ENCODE results near the gene AOC3. TPM values are rescaled to one million over a fixed set of nuclear protein-coding genes. Genes with fewer than 3 reads are reported as not detected.
A peak's percentile ranks its signal among the peaks of the same experiment; 100 is the strongest.

The AOC3 gene
- total RNA-seq, 1 donor from 2014 or later, result 160 TPM

DNA sequence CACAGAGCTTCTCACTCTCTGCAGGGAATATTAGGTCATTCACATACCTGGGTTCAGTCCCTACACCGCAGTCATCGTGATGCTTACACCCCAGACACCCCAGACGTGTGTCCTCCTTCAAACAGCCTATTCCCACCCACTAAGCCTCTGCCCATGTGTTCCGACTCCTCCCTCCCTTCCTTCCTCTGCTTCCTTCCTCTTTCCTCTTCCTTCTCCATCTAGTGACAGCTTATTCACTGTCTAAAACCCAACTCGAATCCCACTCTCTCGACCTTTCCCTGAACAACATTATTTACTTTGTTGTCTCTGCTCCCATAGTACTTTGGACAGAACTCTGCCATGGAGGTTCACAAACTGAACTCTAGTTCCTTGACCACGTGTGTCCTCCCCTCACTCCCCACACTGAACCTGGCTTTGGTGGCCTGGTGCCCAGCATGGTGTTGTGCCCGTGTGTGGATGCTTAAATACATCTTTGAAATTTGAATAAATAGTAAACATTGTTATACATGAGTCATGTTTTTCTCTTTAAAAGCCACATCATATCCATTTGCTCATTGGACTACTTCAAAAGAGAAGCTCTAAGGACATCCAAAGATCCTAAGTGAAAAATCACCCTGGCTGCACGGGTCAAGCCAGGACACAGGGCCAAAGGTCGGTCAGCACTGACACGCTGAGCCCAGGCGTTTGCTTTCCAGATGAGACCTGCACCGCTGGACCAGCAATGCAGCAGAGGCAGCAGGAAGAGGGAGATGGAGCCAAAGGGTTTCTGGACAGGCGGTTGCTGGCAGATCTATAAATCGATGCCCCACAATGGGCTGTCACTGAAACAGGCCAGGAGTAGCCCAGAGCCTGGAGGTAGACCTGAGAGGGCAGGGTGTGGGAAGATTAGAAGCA, 35.5 kb downstream of the AOC3 start:
- Histone ChIP-seq H3K27me3 (ENCODE audit: low read depth) (no peaks in the 10 kb centered on the region), H3K4me3 (no peak overlapping the region), H3K27ac (no peak overlapping the region), H3K36me3 (no peaks in the 10 kb centered on the region), H3K4me1 (peaks cover 25% of the 10 kb centered on the region), H3K9me3 (no peaks in the 10 kb centered on the region)
- TF ChIP-seq, protein P1, sequence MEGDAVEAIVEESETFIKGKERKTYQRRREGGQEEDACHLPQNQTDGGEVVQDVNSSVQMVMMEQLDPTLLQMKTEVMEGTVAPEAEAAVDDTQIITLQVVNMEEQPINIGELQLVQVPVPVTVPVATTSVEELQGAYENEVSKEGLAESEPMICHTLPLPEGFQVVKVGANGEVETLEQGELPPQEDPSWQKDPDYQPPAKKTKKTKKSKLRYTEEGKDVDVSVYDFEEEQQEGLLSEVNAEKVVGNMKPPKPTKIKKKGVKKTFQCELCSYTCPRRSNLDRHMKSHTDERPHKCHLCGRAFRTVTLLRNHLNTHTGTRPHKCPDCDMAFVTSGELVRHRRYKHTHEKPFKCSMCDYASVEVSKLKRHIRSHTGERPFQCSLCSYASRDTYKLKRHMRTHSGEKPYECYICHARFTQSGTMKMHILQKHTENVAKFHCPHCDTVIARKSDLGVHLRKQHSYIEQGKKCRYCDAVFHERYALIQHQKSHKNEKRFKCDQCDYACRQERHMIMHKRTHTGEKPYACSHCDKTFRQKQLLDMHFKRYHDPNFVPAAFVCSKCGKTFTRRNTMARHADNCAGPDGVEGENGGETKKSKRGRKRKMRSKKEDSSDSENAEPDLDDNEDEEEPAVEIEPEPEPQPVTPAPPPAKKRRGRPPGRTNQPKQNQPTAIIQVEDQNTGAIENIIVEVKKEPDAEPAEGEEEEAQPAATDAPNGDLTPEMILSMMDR (IDR thresholded peaks at IDR 0.05), result no peak
- intact Hi-C loops (cut with DNase I), result no loop called here
- DNase-seq, result no peak
- peak; percentile 37 to 55 for ATAC-seq

DNA sequence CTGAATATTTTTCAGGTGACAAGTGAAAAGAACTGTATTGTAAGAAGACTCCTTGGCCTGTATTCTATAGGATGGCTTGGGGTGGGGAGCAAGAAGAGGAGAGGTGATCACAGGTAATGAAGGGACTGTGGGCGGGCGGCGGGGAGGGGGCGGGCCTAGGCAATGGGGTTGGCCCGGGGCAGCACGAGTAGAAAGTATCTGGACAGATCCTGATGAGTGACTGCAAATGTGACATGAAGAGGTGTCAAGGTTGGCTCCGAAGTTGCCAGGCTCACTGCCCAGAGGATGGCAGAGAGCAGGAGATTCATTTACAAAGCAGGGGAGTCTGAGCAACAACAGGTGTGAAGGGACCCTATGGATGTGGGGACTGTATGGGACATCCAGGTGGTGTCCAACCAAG, 38.8 kb downstream of the AOC3 start:
- TF ChIP-seq, protein P1 (IDR thresholded peaks at IDR 0.05), result no peak
- H3K27me3 ChIP-seq (ENCODE audit: low read depth), result no peaks in the 10 kb centered on the region
- no peaks in the 10 kb centered on the region for H3K9me3 ChIP-seq
- intact Hi-C loops (cut with DNase I), result no loop called here
- no peak overlapping the region for H3K4me3 ChIP-seq
- H3K36me3 ChIP-seq, result no peaks in the 10 kb centered on the region
- H3K4me1 ChIP-seq, result peaks cover 58% of the 10 kb centered on the region
- no peak for ATAC-seq
- DNase-seq, result no peak
- no peak overlapping the region for H3K27ac ChIP-seq

DNA sequence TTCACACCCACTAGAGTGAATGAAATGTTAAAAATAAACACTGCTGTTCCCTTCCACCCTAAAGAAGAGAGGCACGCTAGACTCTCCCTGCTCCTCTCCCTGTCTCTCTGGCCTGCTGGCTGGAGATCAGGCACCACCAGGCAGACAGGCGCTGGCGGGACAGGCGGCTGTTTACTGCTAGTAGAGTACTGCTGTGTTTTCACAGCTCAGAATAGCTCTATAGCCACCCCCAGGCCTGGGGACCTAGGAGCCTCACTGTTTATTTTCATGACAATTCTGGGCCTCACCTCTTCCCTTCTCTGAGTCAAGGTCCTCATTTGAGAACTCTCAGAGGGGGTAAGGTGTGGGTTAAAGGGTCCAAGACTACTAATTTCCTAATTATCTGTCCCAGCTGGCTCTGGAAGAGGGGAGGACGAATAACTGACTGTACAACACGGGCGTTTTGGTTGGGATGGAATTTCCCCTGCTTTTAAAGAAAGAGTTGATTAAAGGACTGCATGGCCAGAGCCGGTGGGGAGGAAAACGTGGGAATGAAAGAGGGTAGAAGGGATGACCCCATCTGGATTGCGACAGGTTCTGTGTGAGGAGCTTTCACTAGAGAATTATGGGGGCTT, 40.6 kb downstream of the AOC3 start:
- TF ChIP-seq, protein P1 (IDR thresholded peaks at IDR 0.05), result no peak
- peak overlapping the region; percentile 76 for H3K27ac ChIP-seq
- H3K27me3 ChIP-seq (ENCODE audit: low read depth), result no peaks in the 10 kb centered on the region
- DNase-seq (no peak), ATAC-seq (peak; percentile 30 to 45)
- no peak overlapping the region for H3K4me3 ChIP-seq
- H3K36me3 ChIP-seq, result no peaks in the 10 kb centered on the region
- H3K4me1 ChIP-seq, result peaks cover 60% of the 10 kb centered on the region
- no peaks in the 10 kb centered on the region for H3K9me3 ChIP-seq
- intact Hi-C loops (cut with DNase I), result no loop called here

DNA sequence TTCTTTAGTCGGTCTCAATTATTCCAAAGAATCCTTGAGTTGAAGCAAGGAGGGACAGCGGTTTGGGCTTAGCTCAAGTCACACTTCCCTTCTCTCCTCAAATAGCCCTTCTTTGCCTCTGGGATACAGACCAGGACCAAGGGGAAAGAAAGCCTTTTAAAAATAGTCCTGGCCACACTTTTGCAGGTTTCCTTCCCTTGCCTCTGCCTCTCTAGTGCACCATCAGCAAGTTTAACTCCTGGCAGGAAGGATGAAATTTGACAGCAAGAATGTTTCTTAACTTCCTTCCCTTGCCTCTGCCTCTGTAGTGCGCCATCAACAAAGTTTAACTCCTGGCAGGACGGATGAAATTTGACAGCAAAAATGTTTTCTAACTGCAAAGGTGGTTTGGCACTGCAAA, 42.4 kb downstream of the AOC3 start:
- Histone ChIP-seq H3K4me1 (peaks cover 52% of the 10 kb centered on the region), H3K27me3 (ENCODE audit: low read depth) (no peaks in the 10 kb centered on the region), H3K36me3 (no peaks in the 10 kb centered on the region), H3K9me3 (no peaks in the 10 kb centered on the region), H3K4me3 (no peak overlapping the region), H3K27ac (peak overlapping the region; percentile 58)
- intact Hi-C loops (cut with DNase I), result no loop called here
- TF ChIP-seq, protein P1 (IDR thresholded peaks at IDR 0.05), result no peak
- ATAC-seq (peak in 1 of 2 donors; percentile 24), DNase-seq (no peak)

DNA sequence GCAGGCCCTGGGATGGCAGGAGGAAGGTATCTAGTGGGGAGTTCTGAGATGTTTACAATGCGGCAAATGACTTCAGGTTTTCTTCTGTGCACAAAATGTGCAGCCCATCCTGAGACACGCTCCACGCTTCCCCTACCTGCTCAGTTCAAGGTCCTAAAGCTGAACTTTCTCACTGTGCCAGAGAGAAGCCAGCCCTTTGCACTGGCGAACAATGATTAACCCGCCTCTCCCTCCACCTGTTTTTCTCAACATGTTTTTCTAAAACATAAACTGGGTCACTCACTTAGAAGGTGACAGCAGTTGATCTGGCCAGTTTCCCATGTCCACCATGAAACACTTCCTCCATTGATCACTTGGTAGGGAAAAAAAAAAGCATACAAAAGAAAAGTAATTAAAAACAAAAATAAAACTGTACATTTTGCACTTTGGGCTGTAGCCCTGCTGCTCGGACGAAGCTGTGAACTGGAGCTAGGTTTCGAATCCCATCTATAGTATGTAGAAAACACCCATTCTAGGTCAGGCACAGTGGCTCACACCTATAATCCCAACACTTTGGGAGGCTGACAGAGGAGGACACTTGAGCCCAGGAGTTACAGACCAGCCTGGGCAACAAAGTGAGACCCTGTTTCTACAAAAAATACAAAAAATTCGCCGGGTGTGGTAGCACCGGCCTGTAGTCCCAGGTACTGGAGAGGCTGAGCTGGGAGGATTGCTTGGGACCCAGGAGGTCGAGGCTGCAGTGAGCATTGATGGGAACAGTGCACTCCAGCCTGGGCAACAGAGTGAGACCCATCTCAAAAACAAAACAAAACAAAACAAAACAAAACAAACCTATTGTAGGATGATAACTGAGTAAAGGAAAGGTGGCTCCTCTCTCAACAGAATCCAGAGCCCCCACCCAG, 43.5 kb downstream of the AOC3 start:
- H3K27ac ChIP-seq, result peak overlapping the region; percentile 58
- peaks cover 52% of the 10 kb centered on the region for H3K4me1 ChIP-seq
- TF ChIP-seq, protein P1 (IDR thresholded peaks at IDR 0.05), result no peak
- intact Hi-C loops (cut with DNase I), result no loop called here
- H3K27me3 ChIP-seq (ENCODE audit: low read depth), result no peaks in the 10 kb centered on the region
- ATAC-seq, result peak in 1 of 2 donors; percentile 50
- H3K9me3 ChIP-seq, result no peaks in the 10 kb centered on the region
- no peak overlapping the region for H3K4me3 ChIP-seq
- no peaks in the 10 kb centered on the region for H3K36me3 ChIP-seq
- no peak for DNase-seq

Data from lower lobe of right lung (tissue), 2 donors.